COLO829 (cell line): ENCODE results near the gene COP1.
"Not testable (repeated sequence)": the region's sequence is repeated elsewhere in the genome, so short reads cannot be mapped to it uniquely, and the experiment has no call there.

Experiments
- DNase-seq: peaks from one replicate; pipeline ENCODE4 v3.0.0; 2012; ENCODE audit warnings: low spot score

The COP1 gene

GRCh38 chr1:176122282-176122681 lies 84.8 kb downstream of the COP1 start:
- no peak for DNase-seq

DNA sequence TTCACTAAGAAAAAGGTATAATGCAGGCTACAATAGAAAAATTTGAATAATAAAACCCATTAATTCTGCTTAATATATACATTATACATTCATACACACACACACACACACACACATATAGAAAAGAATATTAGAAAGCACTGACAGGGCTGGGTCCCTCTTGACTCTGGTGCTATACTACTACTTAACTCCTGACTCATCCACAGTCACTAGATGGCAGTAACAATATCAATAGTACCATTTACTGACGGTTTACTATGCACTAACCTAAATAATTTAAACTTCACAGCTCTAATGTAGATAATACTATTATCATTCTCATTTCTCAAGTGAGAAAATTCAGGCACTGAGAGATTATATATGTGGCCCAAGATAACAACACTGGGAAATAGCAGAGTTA lies 87.5 kb downstream of the COP1 start:
- DNase-seq: no peak

GRCh38 chr1:176118985-176119384 lies 88.1 kb downstream of the COP1 start:
- no peak for DNase-seq

- no peak for DNase-seq
These were observed 95.3 kb downstream of the COP1 start for GRCh38 chr1:176111835-176112234.

DNA sequence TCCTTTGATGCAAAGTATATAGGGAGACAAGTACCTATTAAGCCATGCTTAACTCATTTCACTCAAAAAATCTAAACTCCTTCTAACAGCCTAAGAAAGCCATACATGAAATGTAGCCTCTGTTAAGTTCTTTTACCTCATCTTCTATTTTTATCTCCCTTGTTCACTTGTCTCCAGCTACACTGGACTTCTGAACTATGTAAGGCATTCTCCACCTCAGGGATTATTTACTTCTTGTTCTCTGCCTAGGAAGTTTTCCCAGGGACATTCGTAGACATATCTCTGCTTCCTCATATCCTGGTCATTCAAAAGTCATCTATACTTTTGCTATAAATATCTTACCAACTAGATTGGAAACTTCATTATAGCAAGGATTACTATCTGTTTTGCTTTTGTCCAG lies 96.9 kb downstream of the COP1 start:
- no peak for DNase-seq

DNA sequence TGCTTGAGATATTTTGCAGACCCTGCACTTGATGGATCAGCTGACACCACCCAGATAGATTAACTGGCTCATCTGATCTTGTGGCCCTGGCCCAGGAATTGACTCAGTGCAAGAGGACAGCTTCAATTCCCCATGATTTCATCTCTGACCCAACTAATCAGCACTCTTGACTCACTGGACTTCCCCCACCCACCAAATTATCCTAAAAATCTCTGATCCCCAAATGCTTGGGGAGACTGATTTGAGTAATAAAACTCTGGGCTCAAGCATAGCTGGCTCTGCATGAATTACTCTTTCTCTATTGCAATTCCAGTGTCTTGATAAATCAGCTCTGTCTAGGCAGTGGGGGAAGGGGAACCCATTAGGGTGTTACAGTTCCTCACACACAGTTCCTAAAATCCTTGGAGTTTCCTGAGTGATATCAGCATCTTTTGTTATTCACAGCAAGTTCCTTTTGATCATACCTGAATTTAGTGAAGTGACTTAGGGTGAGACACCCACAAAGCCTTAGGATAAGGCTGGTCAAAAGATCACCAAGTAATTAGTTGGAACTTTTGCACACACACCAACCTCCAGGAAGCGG lies 104.2 kb downstream of the COP1 start:
- no peak for DNase-seq

- no peak for DNase-seq
These were observed 105.0 kb downstream of the COP1 start for GRCh38 chr1:176101951-176102642.

DNA sequence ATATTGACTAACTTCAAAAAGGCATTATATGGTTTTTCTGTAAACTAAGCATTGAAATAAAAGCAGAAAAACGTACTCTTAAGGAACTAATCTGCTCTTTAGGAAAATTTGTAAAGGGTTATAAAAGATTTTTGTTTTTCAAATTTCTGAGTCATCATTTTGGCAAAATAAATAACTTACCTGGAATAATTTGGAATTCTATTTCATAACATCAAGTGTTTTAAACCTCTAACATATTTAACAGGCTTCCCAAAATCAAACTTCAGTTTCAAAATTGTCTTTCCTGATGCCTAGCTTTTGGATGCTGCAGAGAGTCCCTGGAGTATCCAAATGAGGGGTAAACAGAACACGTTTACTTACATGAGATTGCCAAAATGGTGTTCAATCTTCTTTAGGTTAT lies 108.5 kb downstream of the COP1 start:
- no peak for DNase-seq

GRCh38 chr1:176096015-176096414 lies 111.1 kb downstream of the COP1 start:
- no peak for DNase-seq

GRCh38 chr1:176090766-176091165 lies 116.3 kb downstream of the COP1 start:
- no peak for DNase-seq

GRCh38 chr1:176087746-176088145 lies 119.3 kb downstream of the COP1 start:
- not testable (repeated sequence) for DNase-seq

DNA sequence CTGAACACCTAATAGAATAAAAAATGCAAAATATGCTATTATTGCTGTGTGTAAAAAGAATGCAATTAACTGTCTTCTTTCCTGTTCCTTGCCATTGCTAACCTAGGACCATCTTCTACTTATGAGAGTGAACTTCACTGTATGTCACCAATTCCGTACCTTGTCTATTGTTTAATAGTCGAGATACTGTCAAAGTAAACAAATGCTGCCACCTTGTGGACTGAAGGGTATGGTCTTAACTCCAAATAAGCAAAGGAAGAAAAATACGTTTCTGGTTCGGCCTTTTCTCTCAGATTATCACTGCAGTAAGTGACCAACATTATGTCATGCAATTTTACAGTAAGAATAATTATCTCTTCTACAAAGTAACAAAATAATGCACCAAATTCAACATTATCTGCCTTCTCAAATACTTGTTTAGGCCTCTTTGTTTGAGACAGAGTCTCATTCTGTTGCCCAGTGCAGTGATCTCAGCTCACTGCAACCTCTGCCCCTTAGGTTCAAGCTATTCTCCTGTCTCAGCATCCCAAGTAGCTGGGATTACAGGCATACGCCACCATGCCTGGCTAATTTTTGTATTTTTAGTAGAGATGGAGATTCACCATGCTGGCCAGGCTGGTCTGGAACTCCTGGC lies 133.4 kb downstream of the COP1 start:
- peak; percentile 58 for DNase-seq

GRCh38 chr1:176068901-176069300 lies 138.2 kb downstream of the COP1 start:
- DNase-seq: no peak

- no peak for DNase-seq
These were observed 138.8 kb downstream of the COP1 start for GRCh38 chr1:176068256-176068655.

DNA sequence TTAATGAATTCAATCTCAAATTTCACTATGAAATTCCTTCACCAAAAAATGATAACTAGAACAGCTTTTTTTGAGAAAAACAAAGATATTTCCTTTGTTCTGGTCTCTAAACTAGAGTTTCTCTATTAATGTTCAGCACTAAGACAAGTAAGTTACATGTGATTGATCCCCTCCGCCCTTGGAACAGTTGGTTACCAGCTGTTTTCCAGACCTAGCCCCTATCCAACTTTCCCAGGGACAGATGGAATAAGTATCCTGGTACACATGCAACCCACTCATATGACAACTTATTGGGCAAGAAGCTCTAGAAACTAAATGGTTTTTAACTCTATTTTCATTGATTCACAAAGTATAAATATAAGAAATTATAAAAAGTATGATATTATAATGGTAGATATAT lies 140.4 kb downstream of the COP1 start:
- no peak for DNase-seq

- DNase-seq: no peak
These were observed 148.4 kb downstream of the COP1 start for GRCh38 chr1:176058686-176059085.

DNA sequence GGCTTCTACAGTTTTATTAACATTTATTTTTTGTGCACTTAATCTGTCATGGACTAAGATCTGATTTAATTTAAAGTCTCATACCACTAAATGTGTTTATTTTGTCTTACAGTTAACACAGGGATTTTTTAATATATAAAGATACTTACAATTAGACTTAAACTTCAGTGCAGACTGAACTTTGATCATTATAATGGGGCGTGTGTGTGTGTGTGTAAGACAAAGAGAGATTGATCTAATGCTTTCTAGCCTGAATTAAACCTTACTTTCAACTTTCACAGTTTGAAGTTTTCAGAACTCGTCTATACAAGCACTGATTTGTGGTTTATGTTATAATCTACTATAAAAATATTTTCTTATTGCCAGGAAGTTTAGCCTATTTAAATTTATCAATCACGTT lies 150.8 kb downstream of the COP1 start:
- no peak for DNase-seq

- DNase-seq: no peak
These were observed 151.7 kb downstream of the COP1 start for GRCh38 chr1:176055398-176055797.

DNA sequence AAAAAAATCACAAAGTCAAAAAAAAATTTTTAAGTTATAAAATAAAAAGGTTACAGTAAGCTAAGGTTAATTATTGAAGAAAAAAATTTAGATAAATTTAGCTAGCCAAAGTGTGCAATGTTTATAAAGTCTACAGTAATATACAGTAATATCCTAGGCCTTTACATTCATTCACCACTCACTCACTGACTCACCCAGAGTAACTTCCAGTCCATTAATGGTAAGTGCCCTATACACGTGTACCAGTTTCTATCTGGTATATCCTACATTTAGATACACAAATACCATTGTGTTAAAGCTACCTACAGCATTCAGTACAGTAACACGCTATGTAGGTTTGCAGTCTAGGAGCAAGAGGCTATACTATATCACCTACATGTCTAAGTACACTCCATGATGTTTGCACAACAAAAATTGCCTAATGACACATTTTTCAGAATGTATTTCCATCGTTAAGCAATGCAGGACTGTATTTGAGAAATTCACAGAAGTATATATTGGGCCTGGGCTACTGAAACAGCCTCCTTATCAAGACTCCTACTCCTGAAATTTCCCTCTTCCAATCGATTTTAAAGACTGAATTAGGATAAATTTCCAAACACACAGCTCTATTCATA lies 155.1 kb downstream of the COP1 start:
- no peak for DNase-seq

DNA sequence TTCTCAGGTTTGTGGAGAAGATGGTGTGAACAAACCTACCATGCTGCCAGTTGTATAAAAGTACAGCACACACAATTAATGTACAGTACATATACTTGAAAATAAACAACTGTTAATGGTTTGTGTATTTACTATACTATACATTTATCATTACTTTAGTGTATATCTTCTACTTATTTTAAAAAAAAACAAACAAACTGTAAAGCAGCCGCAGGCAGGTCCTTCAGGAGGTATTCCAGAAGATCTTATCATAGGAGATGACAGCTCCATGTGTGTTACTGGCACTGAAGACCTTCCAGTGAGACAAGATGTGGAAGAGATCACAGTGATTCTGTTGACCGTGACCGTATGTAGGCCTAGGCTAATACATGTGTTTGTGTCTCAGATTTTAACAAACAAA lies 155.7 kb downstream of the COP1 start:
- DNase-seq: no peak

DNA sequence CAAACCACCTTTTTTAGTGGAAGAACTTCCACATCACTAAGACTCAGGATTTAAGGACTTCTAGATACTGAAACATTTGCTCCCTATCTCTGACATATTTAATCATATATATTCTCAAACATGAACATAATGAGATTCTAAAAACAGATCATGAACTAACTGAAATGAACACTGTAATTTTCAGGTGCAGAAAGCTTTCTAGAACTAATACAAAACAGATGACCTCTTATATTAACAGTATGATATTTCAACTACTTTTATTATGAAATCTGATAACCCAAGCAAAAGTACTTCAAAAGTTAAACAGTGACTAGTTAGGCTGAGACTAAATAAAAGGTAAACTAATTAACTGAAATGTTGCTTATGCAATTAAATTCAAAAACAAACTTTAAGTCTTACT lies 157.5 kb downstream of the COP1 start:
- no peak for DNase-seq

DNA sequence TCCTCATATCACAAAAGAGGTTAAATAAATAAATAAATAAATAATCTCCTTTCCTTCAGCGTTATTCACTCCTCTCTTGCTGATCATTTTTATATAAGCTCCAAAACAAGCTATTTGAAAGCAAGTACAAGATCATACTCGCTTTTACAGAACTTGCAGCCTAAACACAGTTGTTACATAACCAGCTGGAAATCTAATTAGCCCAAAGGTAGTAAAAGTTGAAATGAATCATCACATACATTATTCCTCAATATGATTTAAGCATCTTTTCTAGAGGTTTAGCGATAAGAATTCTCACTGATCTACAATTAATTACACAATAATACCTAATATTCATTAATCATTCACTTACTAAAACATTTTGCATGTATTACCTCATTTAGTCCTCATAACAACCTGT lies 160.2 kb downstream of the COP1 start:
- no peak for DNase-seq

- DNase-seq: no peak
These were observed 163.5 kb downstream of the COP1 start for GRCh38 chr1:176043537-176043936.
